GM12874 (cell line): Measurements from ENCODE around the gene CTNNA2.

Experiments
- CTCF ChIP-seq: IDR thresholded peaks from 2 replicates; pipeline ENCODE4 v1.5.1; 2011; ENCODE audit warnings: low read depth, mild to moderate bottlenecking, control low read depth, low read length, moderate library complexity; ENCODE audit not compliant: insufficient read depth

CTNNA2 gene

GRCh38 chr2:79975791-79976565 lies 463.1 kb downstream of the CTNNA2 start:
- TF ChIP-seq CTCF = no peak

GRCh38 chr2:79977792-79978191 lies 464.9 kb downstream of the CTNNA2 start:
- TF ChIP-seq CTCF = no peak

- no peak for TF ChIP-seq CTCF
Observed at GRCh38 chr2:79980116-79980515, 467.3 kb downstream of the CTNNA2 start.

- no peak for TF ChIP-seq CTCF
Observed at GRCh38 chr2:79980816-79981215, 468.0 kb downstream of the CTNNA2 start.

GRCh38 chr2:79981316-79981715 lies 468.5 kb downstream of the CTNNA2 start:
- no peak for TF ChIP-seq CTCF

GRCh38 chr2:79982445-79982844 lies 469.6 kb downstream of the CTNNA2 start:
- peak; percentile 47 for TF ChIP-seq CTCF

- no peak for TF ChIP-seq CTCF
Observed at GRCh38 chr2:79984476-79984875, 471.6 kb downstream of the CTNNA2 start.
